ENCODE data around the gene KANK4. TPM values are rescaled to one million over a fixed set of nuclear protein-coding genes. Genes with fewer than 3 reads are reported as not detected.
"Not testable (repeated sequence)": the region's sequence is repeated elsewhere in the genome, so short reads cannot be mapped to it uniquely, and the experiment has no call there.

KANK4 gene
- total and polyA plus RNA-seq, 2 donors (not counting 1 experiment from before 2014, with no cell fraction given) = not detected

GRCh38 chr1:62247391-62248168 lies 71.7 kb downstream of the KANK4 start:
- CTCF ChIA-PET = no interaction called here
- no peaks in the 10 kb centered on the region for H3K27me3 ChIP-seq (replicated peaks in 1 of 4; ENCODE audit: control extremely low read depth in 1 of 4, control insufficient read depth in 3 of 4, insufficient read depth in 4 of 4, low read length in 3 of 4)
- no peak overlapping the region for H2AFZ ChIP-seq (ENCODE audit: insufficient read depth, low read depth, low read length, poor library complexity, severe bottlenecking)
- no peaks in the 10 kb centered on the region for H3K4me1 ChIP-seq (ENCODE audit: control insufficient read depth in 2 of 2, insufficient read depth in 2 of 2, low read length in 2 of 2)
- H3K79me2 ChIP-seq (ENCODE audit: control insufficient read depth, insufficient read depth, low read length) = no peaks in the 10 kb centered on the region
- no peak for TF ChIP-seq CTCF (IDR thresholded peaks at IDR 0.05)
- TF ChIP-seq EZH2 (IDR thresholded peaks at IDR 0.05; ENCODE audit: borderline replicate concordance, insufficient read depth, low read depth, low read length, poor library complexity, severe bottlenecking) = no peak
- Mint-ChIP-seq H3K9me3 (ENCODE audit: insufficient read depth) (no peaks in the 10 kb centered on the region), H3K27me3 (peaks cover 6% of the 10 kb centered on the region), H3K4me1 (no peaks in the 10 kb centered on the region), H3K27ac (no peak overlapping the region), H3K4me3 (no peak overlapping the region)
- 88% methylated on average over 14 of the region's 14 CpGs for WGBS (ENCODE audit: insufficient coverage)
- intact Hi-C loops (cut with micrococcal nuclease) = no loop called here
- H4K20me1 ChIP-seq (ENCODE audit: control insufficient read depth, insufficient read depth, low read length, poor library complexity, severe bottlenecking) = no peaks in the 10 kb centered on the region
- H3K27ac ChIP-seq (ENCODE audit: low read length in 2 of 2) = no peak overlapping the region
- H3K9me3 ChIP-seq (ENCODE audit: control extremely low read depth in 1 of 3, control insufficient read depth in 2 of 3, insufficient read depth in 1 of 3, low read length in 2 of 3) = peaks cover 0 to 7% (median 0%) of the 10 kb centered on the region in 3 donors
- no peak overlapping the region for H3K4me2 ChIP-seq (replicated peaks; ENCODE audit: low read depth, low read length, poor library complexity, severe bottlenecking)
- no peak overlapping the region for H3K4me3 ChIP-seq (ENCODE audit: control extremely low read depth in 1 of 5, extremely low read depth in 1 of 5, insufficient read depth in 1 of 5, low read depth in 2 of 5, low read length in 4 of 5)
- H3K9ac ChIP-seq (ENCODE audit: low read length) = no peak overlapping the region
- DNase-seq (no peak), ATAC-seq (ENCODE audit: low read depth) (no peak)
- H3K36me3 ChIP-seq (replicated peaks in 1 of 2; ENCODE audit: control extremely low read depth in 1 of 2, control insufficient read depth in 1 of 2, extremely low read depth in 1 of 2, insufficient read depth in 2 of 2, low read length in 1 of 2) = no peaks in the 10 kb centered on the region
- POLR2A ChIA-PET = no interaction called here

- Histone ChIP-seq H3K27me3 (replicated peaks in 1 of 4; ENCODE audit: control extremely low read depth in 1 of 4, control insufficient read depth in 3 of 4, insufficient read depth in 4 of 4, low read length in 3 of 4) (no peaks in the 10 kb centered on the region), H3K36me3 (replicated peaks in 1 of 2; ENCODE audit: control extremely low read depth in 1 of 2, control insufficient read depth in 1 of 2, extremely low read depth in 1 of 2, insufficient read depth in 2 of 2, low read length in 1 of 2) (no peaks in the 10 kb centered on the region), H3K9ac (ENCODE audit: low read length) (no peak overlapping the region), H3K4me2 (replicated peaks; ENCODE audit: low read depth, low read length, poor library complexity, severe bottlenecking) (no peak overlapping the region), H3K4me3 (ENCODE audit: control extremely low read depth in 1 of 5, extremely low read depth in 1 of 5, insufficient read depth in 1 of 5, low read depth in 2 of 5, low read length in 4 of 5) (no peak overlapping the region), H3K79me2 (ENCODE audit: control insufficient read depth, insufficient read depth, low read length) (no peaks in the 10 kb centered on the region), H3K9me3 (ENCODE audit: control extremely low read depth in 1 of 3, control insufficient read depth in 2 of 3, insufficient read depth in 1 of 3, low read length in 2 of 3) (peaks cover 0 to 7% (median 0%) of the 10 kb centered on the region in 3 donors), H3K4me1 (ENCODE audit: control insufficient read depth in 2 of 2, insufficient read depth in 2 of 2, low read length in 2 of 2) (no peaks in the 10 kb centered on the region), H2AFZ (ENCODE audit: insufficient read depth, low read depth, low read length, poor library complexity, severe bottlenecking) (no peak overlapping the region), H4K20me1 (ENCODE audit: control insufficient read depth, insufficient read depth, low read length, poor library complexity, severe bottlenecking) (no peaks in the 10 kb centered on the region), H3K27ac (ENCODE audit: low read length in 2 of 2) (no peak overlapping the region)
- Mint-ChIP-seq H3K4me1 (no peaks in the 10 kb centered on the region), H3K4me3 (no peak overlapping the region), H3K27me3 (peaks cover 6% of the 10 kb centered on the region), H3K9me3 (ENCODE audit: insufficient read depth) (no peaks in the 10 kb centered on the region), H3K27ac (no peak overlapping the region)
- no peak for TF ChIP-seq CTCF (IDR thresholded peaks at IDR 0.05)
- no peak for TF ChIP-seq EZH2 (IDR thresholded peaks at IDR 0.05; ENCODE audit: borderline replicate concordance, insufficient read depth, low read depth, low read length, poor library complexity, severe bottlenecking)
- DNase-seq (no peak), ATAC-seq (ENCODE audit: low read depth) (no peak)
- ChIA-PET POLR2A (no interaction called here), CTCF (interaction anchor here (0.6 kb wide), 1 partner anchor 110 kb away, joined by 3 read pairs; no protein-coding TSS in a partner anchor)
- intact Hi-C loops (cut with micrococcal nuclease) = no loop called here
Observed at GRCh38 chr1:62245201-62245600, 74.0 kb downstream of the KANK4 start.

- H3K27me3 ChIP-seq (replicated peaks in 1 of 4; ENCODE audit: control extremely low read depth in 1 of 4, control insufficient read depth in 3 of 4, insufficient read depth in 4 of 4, low read length in 3 of 4); H3K79me2 ChIP-seq (ENCODE audit: control insufficient read depth, insufficient read depth, low read length); H3K27me3 Mint-ChIP-seq; H2AFZ ChIP-seq (ENCODE audit: insufficient read depth, low read depth, low read length, poor library complexity, severe bottlenecking); ATAC-seq (ENCODE audit: low read depth); H3K9ac ChIP-seq (ENCODE audit: low read length); H3K9me3 Mint-ChIP-seq (ENCODE audit: insufficient read depth); H3K4me3 ChIP-seq (ENCODE audit: control extremely low read depth in 1 of 5, extremely low read depth in 1 of 5, insufficient read depth in 1 of 5, low read depth in 2 of 5, low read length in 4 of 5); H3K36me3 ChIP-seq (replicated peaks in 1 of 2; ENCODE audit: control extremely low read depth in 1 of 2, control insufficient read depth in 1 of 2, extremely low read depth in 1 of 2, insufficient read depth in 2 of 2, low read length in 1 of 2); H3K27ac ChIP-seq (ENCODE audit: low read length in 2 of 2); H3K4me1 Mint-ChIP-seq; H3K27ac Mint-ChIP-seq; CTCF ChIA-PET; H3K4me3 Mint-ChIP-seq; H3K9me3 ChIP-seq (ENCODE audit: control extremely low read depth in 1 of 3, control insufficient read depth in 2 of 3, insufficient read depth in 1 of 3, low read length in 2 of 3); H4K20me1 ChIP-seq (ENCODE audit: control insufficient read depth, insufficient read depth, low read length, poor library complexity, severe bottlenecking); POLR2A ChIA-PET; DNase-seq; H3K4me1 ChIP-seq (ENCODE audit: control insufficient read depth in 2 of 2, insufficient read depth in 2 of 2, low read length in 2 of 2); intact Hi-C loops (cut with micrococcal nuclease); H3K4me2 ChIP-seq (replicated peaks; ENCODE audit: low read depth, low read length, poor library complexity, severe bottlenecking): not testable (repeated sequence)
- 93% methylated on average over 2 of the region's 3 CpGs for WGBS (ENCODE audit: insufficient coverage)
Observed at GRCh38 chr1:62244380-62244779, 74.9 kb downstream of the KANK4 start.

All from B cell (primary cell).